HG03064 (cell line): ENCODE data around the gene DUS2.
"Not testable (repeated sequence)": the region's sequence is repeated elsewhere in the genome, so short reads cannot be mapped to it uniquely, and the experiment has no call there.

ENCODE experiments used
- ATAC-seq: cut with Tn5 transposase; IDR thresholded peaks from one replicate; pipeline ENCODE4 v1.9.1; 2021; ENCODE audit warnings: low read depth; ENCODE audit not compliant: unreplicated experiment

The DUS2 gene

GRCh38 chr16:68115851-68116250, 92.8 kb downstream of the DUS2 start:
- ATAC-seq = no peak

GRCh38 chr16:68116256-68116867, 93.3 kb downstream of the DUS2 start:
- ATAC-seq = no peak

GRCh38 chr16:68117884-68118283, 94.8 kb downstream of the DUS2 start:
- no peak for ATAC-seq

GRCh38 chr16:68118954-68119353, 95.9 kb downstream of the DUS2 start:
- not testable (repeated sequence) for ATAC-seq

- ATAC-seq = not testable (repeated sequence)
Measured at GRCh38 chr16:68120496-68120895, 97.4 kb downstream of the DUS2 start.

GRCh38 chr16:68126395-68126794, 103.3 kb downstream of the DUS2 start:
- no peak for ATAC-seq

- no peak for ATAC-seq
Measured at GRCh38 chr16:68128577-68129305, 105.7 kb downstream of the DUS2 start.
